HG03442 (cell line): ENCODE measurements around the gene ZNF37A.
"Not testable (repeated sequence)": the region's sequence is repeated elsewhere in the genome, so short reads cannot be mapped to it uniquely, and the experiment has no call there.

Experiments
- ATAC-seq: cut with Tn5 transposase; IDR thresholded peaks from one replicate; pipeline ENCODE4 v1.9.1; 2021; ENCODE audit warnings: mild to moderate bottlenecking, moderate library complexity; ENCODE audit not compliant: unreplicated experiment

The ZNF37A gene

DNA sequence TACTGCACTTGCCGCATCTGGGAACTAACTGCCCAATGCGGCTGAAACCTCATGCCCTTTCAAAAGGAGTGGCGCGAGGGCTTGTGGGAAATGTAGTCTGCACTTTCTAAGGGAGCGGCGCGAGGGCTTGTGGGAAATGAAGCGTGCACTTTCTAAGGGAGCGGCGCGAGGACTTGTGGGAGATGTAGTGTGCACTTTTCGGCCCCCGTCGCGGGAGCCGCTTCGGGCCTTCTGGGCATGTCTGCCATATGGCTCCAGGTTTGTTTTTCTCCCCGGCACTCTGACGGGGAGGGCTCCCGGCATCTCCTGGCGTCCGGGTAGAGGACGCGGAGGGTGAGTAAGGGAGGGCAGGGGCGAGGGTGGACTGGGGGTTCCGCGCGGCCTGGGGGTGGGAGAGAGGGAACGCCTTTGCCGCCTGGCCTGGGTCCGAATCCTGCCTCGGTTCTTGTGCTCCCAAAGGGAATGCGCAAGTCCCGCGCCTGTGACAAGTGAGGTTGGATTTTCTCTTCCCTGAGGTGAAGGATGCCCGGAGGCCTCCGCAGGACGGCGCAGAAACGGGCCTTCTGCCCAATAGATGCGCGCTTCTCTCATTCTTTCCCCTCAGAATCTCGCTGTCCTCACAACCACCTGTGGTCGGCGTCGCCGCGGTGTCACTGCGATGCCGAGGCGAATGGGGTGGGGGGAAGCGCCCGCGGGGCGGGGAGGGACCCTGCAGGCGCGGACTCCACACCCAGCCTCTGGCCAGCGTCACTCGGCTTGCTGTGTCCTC, at the start of gene ZNF37A:
ZNF37A (plus strand) TSS at position 180 of the 769 bp plus-strand sequence. CDS start 2,281 bp downstream, outside the sequence.
- ATAC-seq = peak; percentile 97

DNA sequence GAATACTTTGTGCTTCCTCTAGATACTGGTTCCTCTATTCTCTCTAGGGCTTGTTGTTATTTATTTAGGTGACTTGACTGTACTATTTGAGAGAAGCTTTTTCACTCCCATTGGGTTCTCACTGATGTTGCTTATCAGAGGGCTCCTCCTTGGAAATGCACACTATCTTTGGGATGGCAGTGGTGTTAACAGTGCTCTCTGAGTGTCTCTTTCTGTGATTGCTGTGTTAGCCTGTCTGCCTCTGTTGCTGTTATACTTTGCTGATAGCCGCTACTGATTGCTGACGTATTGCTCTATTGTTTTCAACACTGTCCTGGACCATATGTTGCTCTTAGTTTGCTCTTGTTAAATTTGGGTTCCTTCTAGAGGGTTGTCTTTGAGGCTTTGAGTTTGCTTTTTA, 49.0 kb upstream of the ZNF37A start:
- ATAC-seq = no peak

DNA sequence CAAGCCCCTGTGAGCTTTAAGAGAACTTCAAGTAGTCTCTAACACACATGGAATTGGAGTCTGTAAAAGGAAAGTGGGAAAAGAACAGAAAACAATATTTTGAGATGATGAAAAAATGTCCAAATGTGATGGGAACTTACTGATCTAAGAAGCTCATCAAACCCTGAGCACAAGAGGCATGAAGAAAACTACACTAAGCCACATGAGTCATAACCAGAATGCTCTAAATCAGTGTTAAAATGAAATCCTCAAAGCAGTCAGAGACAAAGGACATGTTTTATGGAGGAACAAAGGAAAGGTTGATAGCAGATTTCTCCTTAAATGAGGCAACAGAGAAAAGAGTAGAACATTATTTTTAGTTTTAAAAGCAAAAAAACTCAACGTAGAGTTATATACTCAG, 46.5 kb upstream of the ZNF37A start:
- peak; percentile 85 for ATAC-seq

DNA sequence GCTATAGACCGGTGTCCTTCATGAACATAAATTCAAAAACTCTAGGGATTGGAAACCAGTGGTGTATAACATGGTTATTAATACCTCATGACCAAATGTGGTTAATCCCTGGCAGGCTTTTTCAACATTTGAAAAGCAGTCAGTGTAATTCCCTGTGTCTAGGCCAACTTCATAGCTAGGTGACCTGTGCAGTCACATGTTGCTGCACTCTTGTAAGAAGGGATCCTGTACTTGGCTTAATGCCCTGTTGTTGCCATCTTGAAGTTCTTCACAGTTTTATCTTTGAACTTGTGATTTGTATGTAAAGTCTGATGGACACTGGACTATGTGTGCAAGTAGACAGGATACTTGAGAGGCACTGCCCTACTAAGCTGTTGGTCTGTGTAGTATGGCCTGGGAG, 43.9 kb upstream of the ZNF37A start:
- ATAC-seq = no peak

DNA sequence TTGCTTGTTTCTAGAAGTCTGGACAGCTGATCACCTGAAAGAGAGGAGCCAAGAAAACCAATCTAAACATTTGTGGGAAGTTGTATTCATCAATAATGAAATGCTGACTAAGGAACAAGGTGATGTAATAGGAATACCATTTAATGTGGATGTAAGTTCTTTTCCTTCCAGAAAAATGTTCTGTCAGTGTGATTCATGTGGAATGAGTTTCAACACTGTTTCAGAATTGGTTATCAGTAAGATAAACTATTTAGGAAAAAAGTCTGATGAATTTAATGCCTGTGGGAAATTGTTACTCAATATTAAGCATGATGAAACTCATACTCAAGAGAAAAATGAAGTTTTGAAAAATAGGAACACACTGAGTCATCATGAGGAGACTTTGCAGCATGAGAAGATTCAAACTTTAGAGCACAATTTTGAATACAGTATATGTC, 39.8 kb upstream of the ZNF37A start:
- ATAC-seq = no peak

DNA sequence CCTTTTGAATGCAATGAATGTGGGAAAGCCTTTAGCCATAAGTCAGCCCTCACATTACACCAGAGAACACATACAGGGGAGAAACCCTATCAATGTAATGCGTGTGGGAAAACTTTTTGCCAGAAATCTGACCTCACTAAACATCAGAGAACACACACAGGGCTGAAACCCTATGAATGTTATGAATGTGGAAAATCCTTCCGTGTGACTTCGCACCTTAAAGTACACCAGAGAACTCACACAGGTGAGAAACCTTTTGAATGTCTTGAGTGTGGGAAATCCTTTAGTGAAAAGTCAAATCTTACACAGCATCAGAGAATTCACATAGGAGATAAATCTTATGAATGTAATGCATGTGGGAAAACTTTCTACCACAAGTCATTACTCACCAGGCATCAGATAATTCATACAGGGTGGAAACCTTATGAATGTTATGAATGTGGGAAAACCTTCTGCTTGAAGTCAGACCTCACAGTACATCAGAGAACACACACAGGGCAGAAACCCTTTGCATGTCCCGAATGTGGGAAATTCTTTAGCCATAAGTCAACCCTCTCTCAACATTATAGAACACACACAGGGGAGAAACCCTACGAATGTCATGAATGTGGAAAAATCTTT, 38.8 kb upstream of the ZNF37A start:
- not testable (repeated sequence) for ATAC-seq

DNA sequence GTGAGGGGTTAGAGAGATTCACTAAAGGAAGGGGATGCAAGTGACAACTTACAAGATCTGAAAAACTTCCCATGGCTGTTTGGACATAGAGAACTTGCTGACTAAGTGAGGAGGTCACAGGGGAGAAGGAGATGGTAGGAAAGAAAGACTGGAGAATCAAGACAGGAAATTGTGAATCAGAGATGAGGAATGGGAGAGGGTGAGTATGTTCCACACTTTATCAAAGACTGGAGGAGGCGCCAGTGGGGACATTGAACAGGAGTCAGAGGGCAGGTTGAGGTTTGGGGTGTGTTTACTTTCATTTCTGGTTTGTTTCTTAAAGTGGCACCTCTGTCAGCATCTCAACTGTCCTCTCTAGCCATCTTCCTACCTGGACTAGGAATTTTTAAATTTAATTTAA, 24.5 kb upstream of the ZNF37A start:
- not testable (repeated sequence) for ATAC-seq

DNA sequence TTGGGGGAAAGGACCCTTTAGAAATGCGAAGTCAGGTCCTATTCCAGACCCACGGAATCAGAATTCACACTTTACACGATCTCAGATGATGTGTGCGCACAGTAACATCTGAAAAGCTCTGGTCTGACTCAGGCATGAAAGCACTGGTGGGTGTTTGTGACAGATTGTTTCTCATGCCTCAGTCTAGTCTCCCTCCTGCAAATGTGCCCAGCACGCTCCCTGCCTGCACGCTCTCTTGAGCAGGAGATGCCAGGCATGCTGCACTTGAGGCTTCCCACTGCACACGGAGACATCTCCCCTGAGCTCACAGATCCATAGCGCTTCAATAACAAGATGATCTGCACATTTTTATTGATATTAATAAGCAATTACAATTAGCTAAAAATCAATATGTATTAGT, 23.6 kb upstream of the ZNF37A start:
- no peak for ATAC-seq

DNA sequence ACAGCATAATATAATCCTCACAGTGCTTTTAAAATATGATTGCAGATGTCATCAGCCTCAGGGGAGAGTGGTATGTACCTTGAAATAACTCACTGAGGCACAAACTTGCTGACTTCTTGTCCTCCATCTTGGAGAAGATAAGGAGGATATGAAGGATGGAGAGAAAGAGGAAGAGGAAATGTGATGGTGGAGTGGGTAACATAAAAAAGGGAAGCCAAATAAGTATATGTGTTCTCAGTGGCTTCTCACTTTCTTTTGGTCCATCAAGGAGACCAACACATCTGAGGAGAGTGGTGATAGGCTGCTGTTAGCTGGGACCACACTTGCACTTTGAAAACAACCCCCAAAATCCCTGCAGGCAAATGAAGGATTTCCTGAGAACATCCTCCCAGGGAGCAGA, 21.6 kb upstream of the ZNF37A start:
- no peak for ATAC-seq

DNA sequence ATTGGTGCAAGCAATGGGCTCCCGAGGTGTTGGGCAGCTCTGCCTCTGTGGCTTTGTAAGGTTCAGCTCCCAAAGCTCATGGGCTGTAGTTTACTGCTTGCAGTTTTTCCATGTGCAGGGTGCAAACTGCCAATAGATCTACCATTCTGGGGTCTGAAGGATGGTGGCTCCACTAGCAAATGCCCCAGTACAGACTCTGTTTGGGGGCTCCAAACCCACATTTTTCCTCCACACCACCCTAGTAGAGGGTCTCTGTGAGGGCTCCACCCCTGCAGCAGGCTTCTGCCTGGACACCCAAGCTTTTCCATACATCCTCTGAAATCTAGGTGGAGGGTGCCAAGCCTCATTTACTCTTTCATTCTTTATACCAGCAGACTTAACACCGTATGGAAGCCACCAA, 17.4 kb upstream of the ZNF37A start:
- no peak for ATAC-seq

DNA sequence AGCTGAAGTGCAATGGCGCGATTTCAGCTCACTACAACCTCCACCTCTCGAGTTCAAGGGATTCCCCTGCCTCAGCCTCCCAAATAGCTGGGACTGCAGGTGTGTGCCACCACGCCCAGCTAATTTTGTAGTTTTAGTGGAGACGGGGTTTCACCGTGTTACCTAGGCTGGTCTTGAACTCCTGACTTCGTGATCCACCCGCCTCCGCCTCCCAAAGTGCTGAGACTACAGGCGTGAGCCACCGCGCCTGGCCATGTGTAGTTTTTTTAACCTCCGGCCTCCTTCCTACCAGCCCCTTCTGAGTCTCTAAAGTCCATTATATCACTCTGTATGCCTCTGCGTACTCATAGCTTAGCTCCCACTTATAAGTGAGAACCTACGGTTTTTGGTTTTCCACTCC, 819 bp upstream of the ZNF37A start:
- ATAC-seq = not testable (repeated sequence)

DNA sequence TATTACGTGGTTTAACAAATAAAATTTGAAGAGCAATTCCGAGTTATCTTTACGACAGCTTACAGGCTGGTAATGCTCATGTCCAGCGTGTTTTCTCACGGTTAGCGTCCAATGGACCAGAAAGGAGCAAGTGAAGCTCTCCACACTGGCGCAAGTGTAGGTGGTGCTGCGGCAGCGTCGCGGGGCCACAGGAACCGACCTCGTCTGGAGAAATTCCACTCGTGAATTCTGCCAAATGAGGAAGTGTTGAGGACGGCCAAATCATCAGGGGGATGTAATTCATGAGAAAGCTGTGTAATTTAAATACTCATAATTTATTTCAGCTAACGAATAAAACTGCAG, 350 bp upstream of the ZNF37A start:
- peak; percentile 12 for ATAC-seq

DNA sequence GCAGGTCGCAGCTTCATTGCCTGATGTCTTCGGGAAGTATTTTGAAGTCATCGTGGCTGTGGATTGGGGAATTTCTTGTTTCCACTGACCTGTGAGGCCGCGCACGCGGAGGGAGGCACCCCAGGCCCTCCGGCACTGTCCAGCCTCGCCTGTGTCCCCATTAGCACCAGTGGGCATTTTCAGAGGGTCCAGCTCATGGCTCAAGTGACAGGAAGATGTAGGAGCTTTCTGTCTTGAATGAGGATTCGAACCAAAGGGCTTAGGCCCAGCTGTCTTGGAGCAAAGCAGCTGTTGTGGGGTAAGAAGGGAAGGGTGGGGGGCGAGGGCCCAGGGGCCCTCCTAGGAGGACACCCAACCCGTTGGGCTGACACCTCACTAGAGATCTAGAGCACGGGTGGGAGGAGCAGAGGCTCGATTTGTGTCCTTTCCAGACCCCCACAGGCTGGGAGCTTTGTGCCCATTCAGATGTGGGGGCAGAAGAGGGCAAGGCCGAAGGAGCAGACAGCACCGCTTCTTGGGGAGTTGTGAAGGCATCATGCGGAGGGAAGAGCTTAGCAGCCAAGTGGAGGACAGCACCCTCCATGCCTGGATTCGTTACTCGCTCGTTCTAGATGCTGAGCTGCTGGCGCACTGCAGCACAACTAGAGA, 914 bp downstream of the ZNF37A start:
- no peak for ATAC-seq

DNA sequence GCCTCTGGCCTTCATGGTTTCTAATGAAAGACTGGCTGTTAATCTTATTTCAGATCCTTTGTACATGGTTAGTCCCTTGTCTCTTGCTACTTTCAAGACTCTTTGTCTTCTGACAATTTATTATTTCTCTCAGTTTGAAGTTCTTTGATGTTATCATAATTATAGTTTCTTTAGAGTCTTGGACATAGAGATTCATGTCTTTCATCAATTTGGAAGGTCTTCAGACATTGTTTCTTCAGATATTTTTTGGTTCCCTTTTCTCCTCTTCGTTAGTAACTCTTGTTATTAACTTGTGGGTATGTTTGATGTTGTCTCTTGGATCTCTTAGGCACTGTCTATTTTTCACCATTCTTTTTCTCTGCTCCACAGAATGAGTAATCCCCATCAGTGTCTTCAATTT, 8.7 kb downstream of the ZNF37A start:
- no peak for ATAC-seq

DNA sequence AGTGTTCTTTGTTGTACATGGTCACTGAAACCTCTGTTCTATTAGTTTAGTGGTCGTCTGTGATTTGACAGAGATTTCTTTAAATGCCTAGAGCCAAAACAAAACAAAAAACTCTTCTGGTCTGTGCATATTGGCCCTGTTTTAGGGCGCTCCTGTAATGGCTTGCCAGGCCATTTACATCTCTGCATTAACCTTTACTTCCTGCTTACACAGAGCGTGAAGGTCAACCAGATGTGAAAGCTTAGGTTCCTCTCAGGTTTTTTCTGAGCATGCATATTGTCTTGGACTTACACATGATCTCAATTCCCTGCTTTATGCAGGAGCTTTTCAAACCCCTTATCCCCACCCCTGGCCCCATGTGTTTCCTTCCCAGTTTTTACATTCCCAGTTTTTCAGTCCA, 9.6 kb downstream of the ZNF37A start:
- no peak for ATAC-seq

DNA sequence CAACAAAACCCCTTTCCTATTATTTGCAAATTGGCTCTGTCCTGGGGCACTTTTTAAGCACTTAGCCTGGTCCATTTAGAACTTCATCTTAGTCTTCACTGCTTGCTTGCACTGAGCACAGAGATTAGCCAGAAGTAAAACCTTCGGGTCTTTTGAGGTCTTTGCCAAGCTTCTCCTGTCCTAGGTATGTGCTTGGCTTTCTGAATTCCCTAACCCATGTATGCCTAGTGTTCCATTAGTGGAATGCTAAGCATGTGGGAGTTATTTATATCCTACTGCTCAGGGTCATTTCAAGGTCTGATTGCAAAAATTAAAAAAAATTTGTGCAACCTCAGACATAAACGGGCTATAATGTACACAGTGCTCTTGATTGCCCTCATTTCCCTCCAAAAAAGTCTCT, 18.0 kb downstream of the ZNF37A start:
- ATAC-seq = no peak

DNA sequence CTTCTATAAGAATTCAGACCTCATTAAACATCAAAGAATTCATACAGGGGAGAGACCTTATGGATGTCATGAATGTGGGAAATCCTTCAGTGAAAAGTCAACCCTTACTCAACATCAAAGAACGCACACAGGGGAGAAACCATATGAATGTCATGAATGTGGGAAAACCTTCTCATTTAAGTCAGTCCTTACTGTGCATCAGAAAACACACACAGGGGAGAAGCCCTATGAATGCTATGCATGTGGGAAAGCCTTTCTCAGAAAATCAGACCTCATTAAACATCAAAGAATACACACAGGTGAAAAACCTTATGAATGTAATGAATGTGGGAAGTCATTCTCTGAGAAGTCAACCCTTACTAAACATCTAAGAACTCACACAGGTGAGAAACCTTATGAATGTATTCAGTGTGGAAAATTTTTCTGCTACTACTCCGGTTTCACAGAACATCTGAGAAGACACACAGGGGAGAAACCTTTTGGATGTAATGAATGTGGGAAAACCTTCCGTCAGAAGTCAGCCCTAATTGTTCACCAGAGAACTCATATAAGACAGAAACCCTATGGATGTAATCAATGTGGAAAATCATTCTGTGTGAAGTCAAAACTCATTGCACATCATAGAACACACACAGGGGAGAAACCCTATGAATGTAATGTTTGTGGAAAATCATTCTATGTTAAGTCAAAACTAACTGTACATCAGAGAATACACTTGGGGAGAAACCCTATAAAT, 24.1 kb downstream of the ZNF37A start:
- ATAC-seq = no peak

DNA sequence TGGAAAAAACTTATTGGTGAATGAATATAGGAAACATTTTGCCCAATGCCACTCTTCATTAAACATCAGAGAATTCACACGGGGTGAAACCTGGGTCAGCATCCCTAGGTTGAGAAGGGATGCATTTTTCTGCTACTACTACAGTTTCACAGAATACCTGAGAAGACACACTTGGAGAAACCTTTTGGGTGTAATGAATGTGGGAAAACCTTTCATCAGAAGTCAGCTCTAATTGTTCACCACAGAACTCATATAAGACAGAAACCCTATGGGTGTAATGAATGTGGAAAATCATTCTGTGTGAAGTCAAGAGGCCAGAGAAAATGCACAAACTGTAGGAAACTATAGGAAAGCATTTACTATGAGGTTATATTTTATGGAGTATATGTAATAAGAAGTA, 24.9 kb downstream of the ZNF37A start:
- ATAC-seq = no peak

DNA sequence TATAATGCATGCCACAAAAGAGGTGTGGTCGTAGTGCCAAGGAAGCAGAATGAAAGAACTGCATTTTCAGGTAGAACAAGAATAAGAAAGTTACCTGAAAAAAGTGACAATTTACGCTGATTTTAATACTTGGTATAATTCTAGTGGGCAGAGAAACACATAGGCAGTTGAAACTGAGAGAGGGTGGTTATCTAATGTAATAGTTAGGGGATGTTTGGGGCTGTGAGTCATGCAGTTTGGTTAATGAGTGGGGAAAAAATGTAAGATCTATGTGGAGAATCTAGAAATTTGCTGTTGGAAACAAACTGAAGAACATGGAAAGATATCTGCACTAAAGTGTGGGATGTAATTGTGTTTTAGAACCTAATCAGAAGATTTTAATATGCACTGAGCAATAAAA, 33.7 kb downstream of the ZNF37A start:
- no peak for ATAC-seq

DNA sequence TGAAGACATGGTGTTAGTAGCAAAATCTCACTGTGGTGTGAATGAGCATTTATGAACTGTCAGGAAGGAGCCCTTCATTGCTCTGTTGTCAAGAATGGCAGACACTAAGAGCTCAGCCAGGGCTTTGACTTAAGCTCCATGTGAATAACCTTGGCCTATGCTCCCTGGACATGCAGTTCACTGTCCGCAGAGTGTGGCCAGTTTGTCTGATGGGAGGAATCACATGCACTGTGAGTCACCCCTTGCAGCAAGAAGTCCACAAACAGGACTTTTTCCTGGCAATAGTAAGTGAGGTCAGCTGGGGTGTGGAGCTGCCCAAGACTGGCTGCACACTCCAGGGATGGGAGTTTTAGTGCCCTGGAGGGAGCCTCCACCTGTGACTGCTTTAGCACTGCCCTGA, 49.5 kb downstream of the ZNF37A start:
- no peak for ATAC-seq

DNA sequence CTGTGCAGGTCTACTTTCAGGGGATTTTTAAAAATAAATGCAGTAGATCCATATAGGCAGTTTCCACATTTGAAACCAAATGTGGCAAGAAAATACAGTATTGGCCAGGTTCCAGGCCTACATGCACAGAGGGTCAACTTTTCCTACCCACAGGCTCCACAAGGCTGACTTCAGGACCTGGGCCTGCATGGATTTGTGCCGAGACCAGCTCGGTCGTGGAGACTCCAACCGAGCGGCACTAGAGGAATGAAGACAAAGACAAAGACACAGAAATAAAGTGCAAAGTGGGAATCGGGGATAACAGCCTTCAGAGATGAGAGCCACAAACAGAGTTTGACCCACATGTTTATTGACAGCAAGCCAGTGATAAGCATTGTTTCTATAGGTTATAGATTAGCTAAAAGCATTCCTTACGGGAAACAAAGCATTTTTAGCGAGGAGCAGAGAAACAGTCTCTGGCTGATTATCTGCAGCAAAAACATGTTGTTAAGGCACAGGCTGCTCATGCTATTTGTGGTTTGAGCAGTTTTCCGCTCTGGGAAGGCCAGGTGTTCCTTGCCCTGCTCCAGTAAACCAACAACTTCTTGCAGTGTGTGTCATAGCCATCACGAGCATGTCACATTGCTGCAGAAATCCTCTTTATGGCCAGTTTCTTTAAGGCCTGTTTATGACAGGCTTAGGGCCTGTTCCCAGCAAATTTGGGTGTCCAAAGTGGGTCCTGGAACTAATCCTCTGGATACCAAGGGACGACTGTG, 52.6 kb downstream of the ZNF37A start:
- ATAC-seq = no peak
